AG04450 (cell line): ENCODE measurements around the gene OSBPL3. TPM values are rescaled to one million over a fixed set of nuclear protein-coding genes. Genes with fewer than 3 reads are reported as not detected.

ENCODE experiments used
- CTCF ChIA-PET: fragments of 300-600, 350-600 bp; formaldehyde crosslinking; extraction: SDS; loops from one replicate; lab custom pipeline; 2022; ENCODE audit warnings: antibody characterized with exemption, inconsistent platforms; lab: Charles Lee
- POLR2A ChIA-PET: fragments of 350-600 bp; formaldehyde crosslinking; extraction: SDS; loops from one replicate; lab custom pipeline; 2021; ENCODE audit warnings: antibody characterized with exemption, inconsistent platforms; lab: Yijun Ruan, JAX
- DNase-seq: peaks from one replicate; pipeline ENCODE4 v3.0.0-alpha.2; 2011; ENCODE audit warnings: low read depth, low spot score
- H3K27ac ChIP-seq: one replicate; pipeline ENCODE4 v1.5.1; 2012; ENCODE audit warnings: low read depth, low read length, control low read depth
- H3K27me3 ChIP-seq: one replicate; pipeline ENCODE4 v1.6.0; 2012; ENCODE audit warnings: low read length; ENCODE audit not compliant: control insufficient read depth, insufficient read depth
- H3K4me3 ChIP-seq: 2 replicates; pipeline ENCODE4 v1.5.1; 2011; ENCODE audit warnings: mild to moderate bottlenecking, low read depth, low read length, control low read depth
- H3K9me3 ChIP-seq: 2 replicates; pipeline ENCODE4 v1.5.1; 2012; ENCODE audit warnings: low read length; ENCODE audit not compliant: control insufficient read depth, insufficient read depth
- CTCF ChIP-seq: IDR thresholded peaks from 2 replicates; pipeline ENCODE4 v1.5.1; 2011; ENCODE audit warnings: low read depth, low read length, control low read depth, inconsistent platforms
- polyA plus RNA-seq: library from polyadenylated mRNA; depleted of rRNA; stranded (reverse); fragments of >200 nt; gene quantifications from 2 replicates; pipeline ENCODE4 v1.2.3, GENCODE V29; 2011

OSBPL3 gene
- polyA plus RNA-seq, 1 experiment: 37.8 TPM

GRCh38 chr7:24952464-24952863, 27.5 kb downstream of the OSBPL3 start:
- ChIA-PET POLR2A (no interaction called here), CTCF (interaction anchor here (1.0 to 2.3 kb wide), 3 partner anchors 13 to 146 kb away, joined by 3 to 15 read pairs (median 4); no protein-coding TSS in a partner anchor)
- no peak overlapping the region for H3K27ac ChIP-seq
- H3K27me3 ChIP-seq: no peaks in the 10 kb centered on the region
- no peak overlapping the region for H3K4me3 ChIP-seq
- DNase-seq: no peak
- no peaks in the 10 kb centered on the region for H3K9me3 ChIP-seq
- TF ChIP-seq CTCF: no peak

GRCh38 chr7:24951441-24951980, 28.5 kb downstream of the OSBPL3 start:
- CTCF ChIA-PET: interaction anchor here (0.9 to 2.3 kb wide), 5 partner anchors 14 to 147 kb away, joined by 3 to 15 read pairs (median 4); no protein-coding TSS in a partner anchor
- Histone ChIP-seq H3K4me3 (no peak overlapping the region), H3K27ac (no peak overlapping the region), H3K27me3 (no peaks in the 10 kb centered on the region), H3K9me3 (no peaks in the 10 kb centered on the region)
- POLR2A ChIA-PET: interaction anchor here (0.9 kb wide), 1 partner anchor 28 kb away, joined by 4 read pairs; the partner anchor contains the start of gene OSBPL3
- DNase-seq: no peak
- TF ChIP-seq CTCF: no peak

DNA sequence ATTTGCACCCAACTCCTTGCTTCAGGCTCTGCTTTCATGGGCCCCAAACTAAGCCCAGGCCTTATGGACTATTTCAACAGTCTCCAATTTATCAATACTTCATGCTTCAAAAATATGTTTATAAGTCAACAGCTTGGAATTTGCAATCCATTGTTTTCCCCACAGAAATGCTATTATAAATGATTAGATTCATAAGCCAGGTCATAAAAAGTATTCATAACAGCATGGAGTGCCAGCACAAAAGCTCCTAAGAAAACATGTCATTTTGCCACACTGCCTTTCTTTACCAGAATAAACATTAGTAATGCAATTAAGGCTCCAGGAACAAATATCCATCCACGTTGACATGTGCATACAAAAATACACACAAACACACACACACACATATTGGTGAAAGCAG, 30.1 kb downstream of the OSBPL3 start:
- Histone ChIP-seq H3K4me3 (no peak overlapping the region), H3K27ac (no peak overlapping the region), H3K9me3 (no peaks in the 10 kb centered on the region), H3K27me3 (no peaks in the 10 kb centered on the region)
- TF ChIP-seq CTCF: no peak
- DNase-seq: no peak
- POLR2A ChIA-PET: no interaction called here
- CTCF ChIA-PET: interaction anchor here (2.3 kb wide), 1 partner anchor 137 kb away, joined by 13 read pairs; no protein-coding TSS in a partner anchor

GRCh38 chr7:24948739-24949138, 31.2 kb downstream of the OSBPL3 start:
- DNase-seq: no peak
- H3K9me3 ChIP-seq: no peaks in the 10 kb centered on the region
- H3K27ac ChIP-seq: no peak overlapping the region
- H3K27me3 ChIP-seq: no peaks in the 10 kb centered on the region
- no peak overlapping the region for H3K4me3 ChIP-seq
- POLR2A ChIA-PET: no interaction called here
- TF ChIP-seq CTCF: no peak
- CTCF ChIA-PET: interaction anchor here (1.1 to 2.3 kb wide), 3 partner anchors 20 to 150 kb away, joined by 4 to 13 read pairs (median 5); no protein-coding TSS in a partner anchor

DNA sequence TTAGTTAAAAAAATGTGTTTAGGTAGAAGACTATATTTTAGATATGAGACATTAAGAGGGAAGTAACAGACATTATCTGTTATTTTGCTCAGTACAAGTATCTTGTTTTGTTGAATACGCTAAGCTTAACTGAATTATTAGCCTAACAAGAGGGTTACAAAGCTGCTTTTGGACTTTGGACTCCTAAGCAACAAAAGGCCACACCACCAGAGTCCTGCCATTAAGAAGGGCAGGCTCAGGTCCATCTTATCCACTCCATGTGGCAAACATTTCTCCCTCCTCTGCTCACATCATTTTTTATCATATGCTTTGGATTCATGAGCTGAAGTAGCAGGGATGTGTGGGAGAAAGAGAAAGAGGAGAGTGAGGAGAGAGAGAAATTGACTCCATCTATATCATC, 33.5 kb downstream of the OSBPL3 start:
- Histone ChIP-seq H3K4me3 (no peak overlapping the region), H3K27me3 (no peaks in the 10 kb centered on the region), H3K27ac (no peak overlapping the region), H3K9me3 (no peaks in the 10 kb centered on the region)
- DNase-seq: no peak
- TF ChIP-seq CTCF: no peak
- CTCF ChIA-PET: interaction anchor here (0.6 to 1.4 kb wide), 2 partner anchors 10 to 906 kb away, joined by 3 to 4 read pairs; no protein-coding TSS in a partner anchor
- POLR2A ChIA-PET: no interaction called here
